GM12875 (cell line): ENCODE data around the gene MYO18B.

Experiments used
- H3K4me3 ChIP-seq: one replicate; pipeline ENCODE4 v1.5.1; 2011; ENCODE audit warnings: low read depth, low read length, control low read depth
- TF ChIP-seq, protein P1 (sequence below): IDR thresholded peaks from 2 replicates; pipeline ENCODE4 v1.5.1; 2011; ENCODE audit warnings: low read depth, mild to moderate bottlenecking, control low read depth, inconsistent platforms, low read length, moderate library complexity, borderline replicate concordance; ENCODE audit not compliant: insufficient read depth

The MYO18B gene

DNA sequence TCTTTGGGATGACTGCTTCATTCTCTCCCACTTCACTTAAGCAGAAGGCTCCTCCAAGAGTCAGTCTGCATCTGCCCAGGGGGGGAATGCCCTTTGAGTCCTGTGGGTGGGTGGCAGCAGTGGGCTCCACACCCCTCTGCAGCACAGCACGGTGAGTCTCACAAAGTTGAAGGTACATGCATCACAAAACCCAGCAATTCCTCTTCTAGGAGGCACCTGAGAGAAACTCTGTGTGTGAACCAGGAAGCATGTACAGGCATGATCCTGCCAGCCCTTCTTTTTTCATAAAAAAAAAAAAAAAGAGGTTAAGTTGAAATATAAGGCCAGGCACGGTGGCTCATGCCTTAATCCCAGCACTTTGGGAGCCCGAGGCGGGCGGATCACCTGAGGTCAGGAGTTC, 87.2 kb downstream of the MYO18B start:
- TF ChIP-seq, protein P1, sequence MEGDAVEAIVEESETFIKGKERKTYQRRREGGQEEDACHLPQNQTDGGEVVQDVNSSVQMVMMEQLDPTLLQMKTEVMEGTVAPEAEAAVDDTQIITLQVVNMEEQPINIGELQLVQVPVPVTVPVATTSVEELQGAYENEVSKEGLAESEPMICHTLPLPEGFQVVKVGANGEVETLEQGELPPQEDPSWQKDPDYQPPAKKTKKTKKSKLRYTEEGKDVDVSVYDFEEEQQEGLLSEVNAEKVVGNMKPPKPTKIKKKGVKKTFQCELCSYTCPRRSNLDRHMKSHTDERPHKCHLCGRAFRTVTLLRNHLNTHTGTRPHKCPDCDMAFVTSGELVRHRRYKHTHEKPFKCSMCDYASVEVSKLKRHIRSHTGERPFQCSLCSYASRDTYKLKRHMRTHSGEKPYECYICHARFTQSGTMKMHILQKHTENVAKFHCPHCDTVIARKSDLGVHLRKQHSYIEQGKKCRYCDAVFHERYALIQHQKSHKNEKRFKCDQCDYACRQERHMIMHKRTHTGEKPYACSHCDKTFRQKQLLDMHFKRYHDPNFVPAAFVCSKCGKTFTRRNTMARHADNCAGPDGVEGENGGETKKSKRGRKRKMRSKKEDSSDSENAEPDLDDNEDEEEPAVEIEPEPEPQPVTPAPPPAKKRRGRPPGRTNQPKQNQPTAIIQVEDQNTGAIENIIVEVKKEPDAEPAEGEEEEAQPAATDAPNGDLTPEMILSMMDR: no peak
- no peak overlapping the region for H3K4me3 ChIP-seq

DNA sequence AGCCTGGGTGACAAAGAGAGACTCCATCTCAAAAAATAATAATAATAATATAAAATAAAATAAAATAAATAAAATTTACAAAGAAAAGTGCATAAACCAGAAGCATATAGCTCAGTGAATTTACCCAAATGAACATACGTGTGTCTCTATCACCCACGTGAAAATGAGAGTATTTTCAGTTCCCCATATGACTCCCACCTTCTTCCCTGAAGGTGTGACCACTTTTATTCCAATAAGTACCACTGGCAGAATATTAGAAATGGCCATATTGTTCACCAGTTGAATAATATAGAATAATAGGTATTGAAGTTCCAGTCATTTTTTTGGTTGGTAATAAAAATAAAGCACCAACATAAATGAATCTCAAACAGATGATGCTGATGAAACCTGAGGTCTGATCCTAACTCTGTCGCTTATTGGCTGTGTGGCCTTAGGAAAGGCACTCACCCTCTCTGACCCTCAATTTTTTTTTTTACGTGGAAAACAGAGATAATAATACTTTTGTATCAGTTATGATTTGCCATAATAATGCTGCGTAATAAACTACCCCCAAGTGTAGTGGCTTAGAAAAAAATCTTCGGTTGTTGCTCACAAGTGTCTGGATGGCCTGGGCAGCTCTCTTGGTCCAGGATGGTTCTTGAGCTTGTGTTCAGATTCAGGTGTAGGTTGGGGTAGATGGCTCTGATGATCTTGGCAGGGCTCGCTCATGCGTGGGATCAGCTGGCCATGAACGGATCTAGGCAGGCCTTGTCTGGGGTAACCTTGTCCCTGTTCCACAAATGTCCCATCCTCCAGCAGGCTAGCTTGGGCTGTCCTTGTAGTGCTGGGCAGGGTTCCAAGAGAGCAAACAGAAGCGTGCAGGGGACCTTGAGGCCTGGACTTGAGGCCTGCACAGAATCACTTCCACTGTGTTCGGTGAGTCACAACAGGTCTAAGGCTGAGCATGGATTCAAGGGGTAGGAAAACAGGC, 88.1 kb downstream of the MYO18B start:
- H3K4me3 ChIP-seq: no peak overlapping the region
- TF ChIP-seq, protein P1: no peak

DNA sequence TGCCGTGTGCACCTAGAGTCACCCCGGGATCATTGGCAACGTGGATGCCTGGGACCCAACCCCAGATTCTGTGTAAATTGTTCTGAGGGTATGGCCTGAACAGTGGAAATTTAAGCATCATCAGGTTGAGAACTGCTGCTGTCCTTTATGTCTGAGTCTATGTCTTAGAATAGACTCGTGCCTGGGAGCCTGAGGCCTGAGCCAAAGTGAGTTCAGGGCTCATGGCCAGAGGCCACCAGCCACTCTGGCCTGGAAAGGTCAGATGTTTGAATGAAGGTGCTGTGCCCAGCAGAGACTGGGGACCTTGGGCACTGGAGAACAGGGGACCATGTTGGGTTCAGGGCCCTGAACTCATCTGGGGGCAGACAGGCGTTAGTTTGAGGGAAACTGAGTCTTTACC, 91.1 kb downstream of the MYO18B start:
- TF ChIP-seq, protein P1: no peak
- H3K4me3 ChIP-seq: no peak overlapping the region

DNA sequence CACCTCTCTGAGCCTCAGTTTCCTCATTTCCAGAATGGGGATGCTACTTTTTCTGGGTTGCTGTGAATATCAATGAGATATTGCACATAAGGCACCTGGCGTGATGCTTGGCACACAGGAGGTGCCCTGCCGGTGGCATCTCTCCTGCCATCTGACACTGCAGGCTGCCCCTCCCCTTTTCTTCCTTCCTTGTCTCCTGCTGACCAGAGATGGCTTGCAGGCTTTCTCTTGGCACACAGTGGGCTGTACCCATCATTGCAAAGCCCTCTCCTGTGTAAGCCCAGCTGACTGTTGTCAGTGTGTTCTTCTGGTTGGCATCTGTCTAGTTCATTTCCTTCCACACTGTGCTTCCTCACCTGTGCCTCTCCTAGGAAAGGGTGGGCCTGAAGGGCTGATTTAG, 91.7 kb downstream of the MYO18B start:
- TF ChIP-seq, protein P1: no peak
- no peak overlapping the region for H3K4me3 ChIP-seq

DNA sequence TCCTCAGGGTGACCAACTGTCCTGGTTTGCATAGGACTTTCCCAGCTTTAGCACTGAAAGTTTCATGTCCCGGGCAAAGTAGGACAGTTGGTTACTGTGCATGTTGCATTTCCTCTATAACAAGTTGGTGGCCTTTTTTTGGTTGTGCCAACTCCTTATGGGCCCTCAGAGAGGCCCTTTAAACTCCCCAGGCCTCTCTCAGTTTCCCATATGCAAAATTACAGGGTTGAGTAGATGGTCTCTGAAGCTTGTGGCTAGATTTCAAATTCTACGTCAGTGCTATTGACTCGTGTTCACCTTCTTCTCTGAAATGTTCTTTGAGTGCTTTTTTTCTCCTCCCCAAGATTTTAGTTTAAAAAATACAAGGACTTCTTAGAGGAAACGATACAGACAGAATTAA, 92.5 kb downstream of the MYO18B start:
- no peak overlapping the region for H3K4me3 ChIP-seq
- TF ChIP-seq, protein P1: no peak

DNA sequence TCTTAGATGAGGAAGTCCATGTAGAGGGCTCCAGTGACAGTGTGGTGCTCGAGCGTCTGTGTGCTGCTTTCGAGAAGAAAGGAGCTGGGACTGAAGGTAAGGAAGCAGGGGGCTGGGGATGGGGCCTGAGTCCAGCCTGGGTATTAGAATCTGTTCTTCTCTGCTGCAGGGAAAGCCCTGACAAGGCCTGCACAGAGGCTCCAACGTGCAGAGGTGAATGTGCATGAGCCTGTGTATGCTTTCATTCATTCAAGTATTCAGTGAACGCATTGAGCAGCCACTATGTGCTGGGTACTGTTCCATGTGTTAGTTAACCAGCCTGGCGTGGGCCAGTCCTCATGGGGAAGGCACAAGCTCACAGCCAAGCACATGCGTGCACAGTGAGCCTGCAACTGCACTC, 93.4 kb downstream of the MYO18B start:
- TF ChIP-seq, protein P1: no peak
- H3K4me3 ChIP-seq: no peak overlapping the region
